HCT116 (cell line): ENCODE results near the gene AFF1. TPM values are rescaled to one million over a fixed set of nuclear protein-coding genes. Genes with fewer than 3 reads are reported as not detected.

ENCODE experiments used
- ATAC-seq: fragments of 200-7000 bp; cut with Tn5 transposase; 2 replicates; pipeline ENCODE4 v1.9.1; 2020; ENCODE audit warnings: mild to moderate bottlenecking, moderate library complexity
- BruUV-seq: library from RNA; stranded (reverse); fragments of 400-500 nt; replicated peaks from 2 replicates; lab custom pipeline; 2021; lab: Mats Ljungman, UMichigan
- CTCF ChIA-PET: fragments of 300-600 bp; sonication (Branson Sonifier 250); formaldehyde crosslinking; loops from one replicate; lab custom pipeline; 2021; ENCODE audit warnings: antibody characterized with exemption; lab: Charles Lee
- POLR2A ChIA-PET: fragments of 300-600, 350-600 bp; sonication (Branson Sonifier 250); formaldehyde crosslinking; loops from one replicate; lab custom pipeline; 2021; ENCODE audit warnings: antibody characterized with exemption; lab: Charles Lee
- RAD21 ChIA-PET, 2 experiments: fragments of 300-600 bp; sonication (Branson Sonifier 250); formaldehyde crosslinking; loops; one replicate each; lab custom pipeline; 2023; ENCODE audit warnings: low total read pairs in 2 of 2; ENCODE audit not compliant: uncharacterized antibody in 2 of 2, unreplicated experiment in 2 of 2, low non-redundant PET in 1 of 2; lab: Charles Lee
- DNase-seq: peaks from one replicate; pipeline ENCODE4 v3.0.0-alpha.2; 2010; ENCODE audit warnings: low read depth, low spot score
- H2AFZ ChIP-seq: fragments of 200-600 bp; shearing (Covaris generic), sonication (generic); 2 replicates; pipeline ENCODE4 v1.6.1; 2017; ENCODE audit warnings: low read depth, mixed run types, mixed read lengths, antibody characterized with exemption, low read length; ENCODE audit not compliant: poor library complexity, severe bottlenecking
- H3K27ac ChIP-seq: 2 replicates; pipeline ENCODE4 v1.5.1; 2012; ENCODE audit warnings: low read depth, low read length
- H3K27me3 ChIP-seq: fragments of 200-600 bp; sonication (generic); 2 replicates; pipeline ENCODE4 v1.6.1; 2016; ENCODE audit warnings: mixed run types, low read length, mixed read lengths; ENCODE audit not compliant: insufficient read depth
- H3K36me3 ChIP-seq, 2 experiments: fragments of 200-500 bp in 1 of 2; fragments of 200-600 bp in 1 of 2; sonication (Bioruptor generic) in 1 of 2; sonication (generic) in 1 of 2; 2 replicates each; pipeline versions ENCODE4 v1.5.1 to v1.6.1; 2014 to 2016; ENCODE audit warnings: low read length in 2 of 2, inconsistent platforms in 1 of 2, mixed read lengths in 1 of 2, mixed run types in 1 of 2; ENCODE audit not compliant: insufficient read depth in 2 of 2, control insufficient read depth in 1 of 2
- H3K4me1 ChIP-seq, 2 experiments: fragments of 200-600 bp in 1 of 2; sonication (generic) in 1 of 2; 2 replicates each; pipeline versions ENCODE4 v1.5.1 to v1.6.1; 2012 to 2017; ENCODE audit warnings: low read length in 2 of 2, inconsistent platforms in 1 of 2, mild to moderate bottlenecking in 1 of 2, mixed read lengths in 1 of 2, mixed run types in 1 of 2, moderate library complexity in 1 of 2; ENCODE audit not compliant: insufficient read depth in 2 of 2, control insufficient read depth in 1 of 2
- H3K4me2 ChIP-seq: fragments of 200-600 bp; sonication (generic); 2 replicates; pipeline ENCODE4 v1.6.1; 2017; ENCODE audit warnings: mixed run types, low read length, mixed read lengths
- H3K4me3 ChIP-seq, 2 experiments: fragments of 200-600 bp in 1 of 2; sonication (generic) in 1 of 2; replicated peaks in 1 of 2; 2 replicates each; pipeline ENCODE4 v1.5.1; 2011 to 2016; ENCODE audit warnings: low read length in 2 of 2, control low read depth in 1 of 2, low read depth in 1 of 2, mild to moderate bottlenecking in 1 of 2, mixed read lengths in 1 of 2, mixed run types in 1 of 2
- H3K79me2 ChIP-seq: fragments of 200-600 bp; sonication (generic); 2 replicates; pipeline ENCODE4 v1.6.1; 2017; ENCODE audit warnings: mild to moderate bottlenecking, mixed run types, low read length, moderate library complexity, mixed read lengths; ENCODE audit not compliant: insufficient read depth
- H3K9ac ChIP-seq: fragments of 200-600 bp; sonication (generic); 2 replicates; pipeline ENCODE4 v1.6.1; 2016; ENCODE audit warnings: low read length, mixed read lengths
- H3K9me2 ChIP-seq: fragments of 200-600 bp; sonication (generic), shearing (Covaris generic); 2 replicates; pipeline ENCODE4 v1.6.1; 2017; ENCODE audit warnings: mixed run types, mild to moderate bottlenecking, moderate library complexity; ENCODE audit not compliant: insufficient read depth
- H3K9me3 ChIP-seq, 2 experiments: fragments of 200-500 bp in 1 of 2; fragments of 200-600 bp in 1 of 2; sonication (Bioruptor generic) in 1 of 2; sonication (generic) in 1 of 2; 2 replicates each; pipeline ENCODE4 v1.6.1; 2014 to 2017; ENCODE audit warnings: low read length in 2 of 2, mixed read lengths in 2 of 2, inconsistent platforms in 1 of 2, low read depth in 1 of 2, mild to moderate bottlenecking in 1 of 2, mixed run types in 1 of 2, moderate library complexity in 1 of 2; ENCODE audit not compliant: control insufficient read depth in 1 of 2, insufficient read depth in 1 of 2
- H4K20me1 ChIP-seq: fragments of 200-600 bp; sonication (generic), shearing (Covaris generic); 2 replicates; pipeline ENCODE4 v1.6.1; 2017; ENCODE audit warnings: mixed run types, mild to moderate bottlenecking, moderate library complexity; ENCODE audit not compliant: insufficient read depth
- ATF3 ChIP-seq: IDR thresholded peaks from 2 replicates; pipeline ENCODE4 v1.6.1; 2012
- CBX3 ChIP-seq: IDR thresholded peaks from 2 replicates; pipeline ENCODE4 v1.6.1; 2012; ENCODE audit warnings: low read depth
- EZH2phosphoT487 ChIP-seq: fragments of 200-600 bp; IDR thresholded peaks from 2 replicates; pipeline ENCODE4 v1.6.1; 2018; ENCODE audit warnings: antibody characterized with exemption, borderline replicate concordance
- JUND ChIP-seq: IDR thresholded peaks from 2 replicates; pipeline ENCODE4 v1.6.1; 2012
- TCF7L2 ChIP-seq: IDR thresholded peaks from 2 replicates; pipeline ENCODE4 v1.7.0; 2011; ENCODE audit warnings: borderline replicate concordance, inconsistent platforms; ENCODE audit not compliant: insufficient read depth, insufficient read length; ENCODE audit errors: extremely low read depth
- ZNF274 ChIP-seq: fragments of 200-500 bp; sonication (Bioruptor generic); IDR thresholded peaks from 2 replicates; pipeline ENCODE4 v1.6.1; 2014; ENCODE audit warnings: mild to moderate bottlenecking, low read depth, low read length, inconsistent platforms
- intact Hi-C: fragments of 100-400 bp; cut with micrococcal nuclease; formaldehyde crosslinking; loops from 2 replicates; pipeline ENCODE4 v1.10.0; 2022
- total RNA-seq: library from RNA; stranded (reverse); gene quantifications from one replicate; pipeline ENCODE4 v1.2.1, GENCODE V29; 2021; ENCODE audit not compliant: unreplicated experiment
- TF ChIP-seq, protein P1 (sequence below): IDR thresholded peaks from 2 replicates; pipeline ENCODE4 v1.6.1; 2012

AFF1 gene
- total RNA-seq, 1 experiment from 2014 or later: 43.1 TPM

DNA sequence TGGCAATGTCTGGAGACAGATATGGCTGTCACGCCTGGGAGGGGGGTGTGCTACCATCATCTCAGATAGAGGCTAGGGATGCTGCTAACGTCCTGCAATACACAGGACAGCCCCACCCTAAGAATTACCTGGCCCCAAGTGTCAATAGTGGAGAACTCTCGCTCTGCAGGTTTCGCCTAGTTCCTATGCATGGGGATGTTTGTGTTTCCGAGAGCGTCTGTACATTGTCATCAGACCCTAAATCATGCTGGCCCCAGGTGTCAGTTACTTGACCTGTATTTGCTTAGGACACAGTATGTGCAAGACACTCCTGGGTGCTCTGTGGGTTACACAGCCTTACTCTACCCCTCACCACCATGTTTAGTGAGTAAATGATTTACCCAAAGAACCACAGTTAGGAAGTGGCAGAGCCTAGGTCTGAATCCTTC is 90.8 kb downstream of the AFF1 start:
- Histone ChIP-seq H3K9ac (no peak overlapping the region), H3K4me2 (no peak overlapping the region), H4K20me1 (no peaks in the 10 kb centered on the region), H3K79me2 (peaks cover 62% of the 10 kb centered on the region), H3K27me3 (no peaks in the 10 kb centered on the region), H3K9me3 (no peaks in the 10 kb centered on the region), H3K36me3 (no peaks in the 10 kb centered on the region), H3K27ac (no peak overlapping the region), H2AFZ (no peak overlapping the region), H3K4me3 (no peak overlapping the region), H3K4me1 (no peaks in the 10 kb centered on the region), H3K9me2 (no peaks in the 10 kb centered on the region)
- ChIA-PET CTCF (no interaction called here), POLR2A (no interaction called here), RAD21 (no interaction called here)
- TF ChIP-seq TCF7L2 (no peak), CBX3 (no peak), JUND (no peak), ATF3 (no peak)
- TF ChIP-seq, protein P1, sequence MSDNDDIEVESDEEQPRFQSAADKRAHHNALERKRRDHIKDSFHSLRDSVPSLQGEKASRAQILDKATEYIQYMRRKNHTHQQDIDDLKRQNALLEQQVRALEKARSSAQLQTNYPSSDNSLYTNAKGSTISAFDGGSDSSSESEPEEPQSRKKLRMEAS: no peak
- BruUV-seq: no TSS peak
- ATAC-seq: no peak
- intact Hi-C loops: no loop called here
- no peak for DNase-seq

DNA sequence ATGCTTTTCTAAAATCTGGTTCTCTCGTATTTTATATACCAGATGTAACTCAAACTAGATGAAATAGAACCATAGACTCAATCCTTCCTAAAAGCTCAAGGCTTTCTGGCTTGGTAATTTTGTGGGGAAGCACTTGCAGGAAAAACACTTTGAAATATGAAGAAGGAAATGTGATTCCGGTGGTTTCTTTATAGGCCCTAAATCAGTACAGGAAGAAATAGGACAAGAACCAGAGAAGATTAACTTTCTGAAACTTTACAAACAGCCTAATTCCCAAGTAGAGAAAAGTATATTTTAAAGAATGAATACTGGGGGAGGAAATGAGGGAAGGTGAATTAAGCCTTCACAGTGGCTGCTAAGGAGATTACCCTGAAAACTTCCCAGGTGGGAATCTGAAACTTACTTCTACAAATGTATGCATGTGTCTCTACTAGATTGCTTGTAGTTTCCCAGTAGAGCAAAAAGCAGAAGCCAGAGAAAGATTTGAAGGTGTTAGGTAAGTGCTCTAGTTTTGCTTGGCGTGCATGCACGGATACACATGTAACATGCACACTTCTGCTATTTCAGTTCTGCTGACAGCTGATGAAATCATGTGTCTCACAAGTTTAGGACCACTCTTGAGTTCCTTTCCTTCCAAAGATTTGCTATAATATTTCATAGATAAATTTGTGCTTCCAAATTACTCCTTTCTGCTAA is 92.1 kb downstream of the AFF1 start:
- H3K4me2 ChIP-seq: no peak overlapping the region
- peaks cover 65% of the 10 kb centered on the region for H3K79me2 ChIP-seq
- H3K4me1 ChIP-seq: no peaks in the 10 kb centered on the region
- H3K9ac ChIP-seq: no peak overlapping the region
- POLR2A ChIA-PET: interaction anchor here (0.8 kb wide), 1 partner anchor 21 kb away, joined by 3 read pairs; no protein-coding TSS in a partner anchor
- H2AFZ ChIP-seq: no peak overlapping the region
- H4K20me1 ChIP-seq: no peaks in the 10 kb centered on the region
- H3K27me3 ChIP-seq: no peaks in the 10 kb centered on the region
- DNase-seq (no peak), ATAC-seq (no peak)
- intact Hi-C loops: no loop called here
- H3K9me3 ChIP-seq: no peaks in the 10 kb centered on the region
- no TSS peak for BruUV-seq
- H3K27ac ChIP-seq: no peak overlapping the region
- RAD21 ChIA-PET: no interaction called here
- no peaks in the 10 kb centered on the region for H3K9me2 ChIP-seq
- no peak for TF ChIP-seq JUND
- no peak for TF ChIP-seq ZNF274
- no peak for TF ChIP-seq CBX3
- TF ChIP-seq EZH2phosphoT487: no peak
- CTCF ChIA-PET: no interaction called here
- H3K4me3 ChIP-seq: no peak overlapping the region
- H3K36me3 ChIP-seq: no peaks in the 10 kb centered on the region
